Neuronal stem cell (in vitro differentiated cells): Measurements from ENCODE around the gene PIGZ.
A peak's percentile ranks its signal among the peaks of the same experiment; 100 is the strongest.

ENCODE experiments used
- DNase-seq: peaks from one replicate; pipeline ENCODE4 v3.0.0-alpha.2; 2013; ENCODE audit warnings: low spot score
- H2AFZ ChIP-seq: one replicate; pipeline ENCODE4 v1.6.1; 2013; ENCODE audit warnings: mild to moderate bottlenecking, low read length, inconsistent platforms
- H2AK5ac ChIP-seq: 2 replicates; pipeline ENCODE4 v1.6.1; 2013; ENCODE audit warnings: low read depth, mild to moderate bottlenecking, inconsistent platforms, low read length, moderate library complexity, mixed read lengths
- H2BK120ac ChIP-seq: 2 replicates; pipeline ENCODE4 v1.6.1; 2013; ENCODE audit warnings: low read depth, mild to moderate bottlenecking, inconsistent platforms, low read length, moderate library complexity, mixed read lengths
- H2BK12ac ChIP-seq: one replicate; pipeline ENCODE4 v1.6.1; 2013; ENCODE audit warnings: low read length, inconsistent platforms
- H2BK15ac ChIP-seq: 2 replicates; pipeline ENCODE4 v1.6.1; 2013; ENCODE audit warnings: mild to moderate bottlenecking, low read length, inconsistent platforms, mixed read lengths
- H2BK5ac ChIP-seq: one replicate; pipeline ENCODE4 v1.6.1; 2013; ENCODE audit warnings: inconsistent platforms, mild to moderate bottlenecking, low read length, moderate library complexity
- H3K14ac ChIP-seq: one replicate; pipeline ENCODE4 v1.6.1; 2013; ENCODE audit warnings: low read length, inconsistent platforms
- H3K18ac ChIP-seq: 2 replicates; pipeline ENCODE4 v1.6.1; 2013; ENCODE audit warnings: low read length, inconsistent platforms
- H3K23ac ChIP-seq: 2 replicates; pipeline ENCODE4 v1.6.1; 2013; ENCODE audit warnings: low read depth, mild to moderate bottlenecking, mixed read lengths, low read length, inconsistent platforms; ENCODE audit not compliant: poor library complexity
- H3K27ac ChIP-seq: replicated peaks from 3 replicates; pipeline ENCODE4 v1.5.1; 2013; ENCODE audit warnings: low read length, inconsistent platforms
- H3K27me3 ChIP-seq, 3 experiments: 2 replicates each; pipeline ENCODE4 v1.6.1; 2013; ENCODE audit warnings: low read length in 3 of 3, mild to moderate bottlenecking in 2 of 3, inconsistent platforms in 1 of 3, low read depth in 1 of 3, mixed read lengths in 1 of 3, moderate library complexity in 1 of 3; ENCODE audit not compliant: control insufficient read depth in 3 of 3, insufficient read depth in 3 of 3
- H3K36me3 ChIP-seq, 2 donors: replicated peaks in 1 of 2; 2 replicates each; pipeline ENCODE4 v1.6.1; 2013; ENCODE audit warnings: low read length in 2 of 2; ENCODE audit not compliant: control insufficient read depth in 2 of 2, insufficient read depth in 2 of 2
- H3K4ac ChIP-seq: 2 replicates; pipeline ENCODE4 v1.6.1; 2013; ENCODE audit warnings: inconsistent platforms, mild to moderate bottlenecking, low read length, moderate library complexity
- H3K4me1 ChIP-seq, 2 donors: 1 replicate in 1 of 2; 2 replicates in 1 of 2; pipeline ENCODE4 v1.6.1; 2013; ENCODE audit warnings: low read length in 2 of 2, low read depth in 1 of 2; ENCODE audit not compliant: control insufficient read depth in 2 of 2, insufficient read depth in 1 of 2
- H3K4me2 ChIP-seq: one replicate; pipeline ENCODE4 v1.6.1; 2013; ENCODE audit warnings: mild to moderate bottlenecking, low read length, inconsistent platforms; ENCODE audit not compliant: insufficient read depth, poor library complexity, severe bottlenecking
- H3K4me3 ChIP-seq, 2 donors: 2 replicates each; pipeline ENCODE4 v1.5.1; 2013; ENCODE audit warnings: low read length in 2 of 2, mild to moderate bottlenecking in 2 of 2, inconsistent platforms in 1 of 2, moderate library complexity in 1 of 2
- H3K79me1 ChIP-seq: one replicate; pipeline ENCODE4 v1.6.1; 2013; ENCODE audit warnings: low read depth, mild to moderate bottlenecking, inconsistent platforms, low read length, moderate library complexity
- H3K9ac ChIP-seq: one replicate; pipeline ENCODE4 v1.6.1; 2013; ENCODE audit warnings: mild to moderate bottlenecking, low read depth, low read length, inconsistent platforms; ENCODE audit not compliant: poor library complexity
- H3K9me3 ChIP-seq, 2 donors: replicated peaks in 1 of 2; 2 replicates each; pipeline versions ENCODE3 to v1.6.1; 2013; ENCODE audit warnings: low read length in 2 of 2, mild to moderate bottlenecking in 2 of 2, inconsistent platforms in 1 of 2, low read depth in 1 of 2, mixed read lengths in 1 of 2, moderate library complexity in 1 of 2; ENCODE audit not compliant: control insufficient read depth in 2 of 2, insufficient read depth in 1 of 2
- H4K8ac ChIP-seq: one replicate; pipeline ENCODE4 v1.6.1; 2013; ENCODE audit warnings: low read depth, mild to moderate bottlenecking, inconsistent platforms, low read length, moderate library complexity
- H4K91ac ChIP-seq: one replicate; pipeline ENCODE4 v1.6.1; 2013; ENCODE audit warnings: low read length, low read depth, mild to moderate bottlenecking, inconsistent platforms; ENCODE audit not compliant: poor library complexity
- WGBS, 2 donors: extraction: QIAGEN DNeasy Blood & Tissue Kit; methylation state at CpG; one replicate each; pipeline ENCODE4 v1.1.7; 2013; ENCODE audit warnings: missing lambda C conversion rate in 2 of 2, mixed read lengths in 1 of 2; ENCODE audit not compliant: insufficient read length in 2 of 2, insufficient replicate concordance in 1 of 2; ENCODE audit errors: extremely low coverage in 2 of 2; 5-methylcytosine and 5-hydroxymethylcytosine counted together

Gene PIGZ

DNA sequence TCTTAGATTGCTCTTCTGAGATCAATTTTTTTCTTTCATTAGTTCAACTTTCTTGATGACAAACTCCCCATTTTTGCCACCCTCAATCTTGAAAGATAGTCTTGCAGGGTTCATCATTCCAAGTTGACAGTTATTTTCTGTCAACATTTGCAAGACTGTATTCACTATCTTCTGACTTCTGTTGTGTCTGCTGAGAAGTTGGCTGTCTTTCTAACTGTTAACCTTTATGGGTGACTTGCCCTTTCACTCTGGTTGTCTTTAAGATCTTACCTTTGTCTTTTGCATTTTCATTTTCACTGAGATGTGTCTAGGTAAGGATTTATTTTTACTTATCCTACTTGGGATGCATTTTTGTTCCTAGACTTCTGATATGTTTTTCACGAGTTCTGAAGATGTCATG is 14.6 kb upstream of the PIGZ start:
- Histone ChIP-seq H2BK15ac (no peak overlapping the region), H3K79me1 (no peaks in the 10 kb centered on the region), H3K18ac (no peak overlapping the region), H2AK5ac (no peak overlapping the region), H2BK120ac (no peak overlapping the region), H3K23ac (no peak overlapping the region), H3K9me3 (peaks cover 0 to 3% of the 10 kb centered on the region in 2 donors), H3K36me3 (no peaks in the 10 kb centered on the region), H3K4ac (no peak overlapping the region), H3K9ac (no peak overlapping the region), H3K4me3 (no peak overlapping the region), H2BK12ac (no peak overlapping the region), H3K27ac (no peak overlapping the region), H3K4me2 (no peak overlapping the region), H4K8ac (no peak overlapping the region), H3K4me1 (peaks cover 2 to 4% of the 10 kb centered on the region in 2 donors), H2BK5ac (no peak overlapping the region), H3K14ac (no peak overlapping the region), H4K91ac (no peak overlapping the region), H3K27me3 (peaks cover 0 to 5% (median 0%) of the 10 kb centered on the region in 3 experiments), H2AFZ (no peak overlapping the region)
- no peak for DNase-seq
- no CpG with 5 or more reads among the region's 1 CpG for WGBS, 2 donors

DNA sequence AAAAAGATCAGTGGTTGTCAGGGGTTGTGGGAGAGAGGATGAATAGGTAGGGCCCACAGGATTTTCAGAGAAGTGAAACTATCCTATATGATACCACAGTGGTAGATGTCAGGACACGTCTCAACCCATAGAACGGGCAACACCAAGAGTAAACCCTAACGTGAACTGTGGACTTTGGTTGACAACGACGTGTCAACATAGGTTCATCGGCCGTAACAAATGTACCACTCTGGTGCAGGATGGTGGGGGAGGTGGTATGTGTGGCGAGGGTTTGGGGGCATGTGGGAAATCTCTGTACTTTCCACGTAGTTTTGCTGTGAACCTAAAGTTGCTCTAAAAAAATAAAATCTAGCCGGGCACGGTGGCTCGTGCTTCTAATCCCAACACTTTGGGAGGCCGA is 13.0 kb upstream of the PIGZ start:
- H2AFZ ChIP-seq = no peak overlapping the region
- no peaks in the 10 kb centered on the region for H3K36me3 ChIP-seq
- no peak overlapping the region for H2BK5ac ChIP-seq
- H3K4me3 ChIP-seq = no peak overlapping the region
- no peak overlapping the region for H2BK15ac ChIP-seq
- H4K91ac ChIP-seq = no peak overlapping the region
- no peak overlapping the region for H2AK5ac ChIP-seq
- no peak overlapping the region for H3K27ac ChIP-seq
- no peak overlapping the region for H2BK12ac ChIP-seq
- H3K23ac ChIP-seq = no peak overlapping the region
- H3K9ac ChIP-seq = no peak overlapping the region
- no peaks in the 10 kb centered on the region for H3K79me1 ChIP-seq
- H4K8ac ChIP-seq = no peak overlapping the region
- no peak overlapping the region for H2BK120ac ChIP-seq
- H3K9me3 ChIP-seq = peaks cover 0 to 3% of the 10 kb centered on the region in 2 donors
- H3K27me3 ChIP-seq = no peaks in the 10 kb centered on the region
- no peak overlapping the region for H3K18ac ChIP-seq
- DNase-seq = no peak
- H3K4me2 ChIP-seq = no peak overlapping the region
- no CpG with 5 or more reads among the region's 13 CpGs for WGBS, 2 donors
- H3K14ac ChIP-seq = no peak overlapping the region
- peaks cover 0 to 4% of the 10 kb centered on the region in 2 donors for H3K4me1 ChIP-seq
- no peak overlapping the region for H3K4ac ChIP-seq

DNA sequence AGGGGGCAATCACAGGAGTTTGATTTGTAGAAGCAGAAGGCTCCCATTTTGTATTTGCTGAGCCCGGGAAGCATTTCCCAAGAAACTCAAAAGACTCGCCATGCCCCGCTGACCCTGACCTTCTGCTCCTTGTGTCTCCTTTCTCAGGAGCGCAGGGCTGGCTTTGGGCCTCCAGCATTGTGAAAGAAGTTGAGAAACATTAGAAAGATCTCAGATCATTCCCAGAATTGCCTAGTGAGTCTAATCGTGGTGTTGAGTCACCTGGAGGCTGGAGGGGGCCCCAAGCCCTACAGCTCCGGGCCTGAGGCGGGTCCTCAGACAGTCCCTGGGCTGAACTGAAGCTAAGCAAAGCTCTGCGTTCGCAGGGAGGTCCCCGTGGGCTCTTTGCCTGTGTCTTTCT is 10.9 kb upstream of the PIGZ start:
- Histone ChIP-seq H4K8ac (no peak overlapping the region), H3K4me2 (no peak overlapping the region), H2BK12ac (no peak overlapping the region), H3K9me3 (peaks cover 0 to 3% of the 10 kb centered on the region in 2 donors), H2AFZ (peak overlapping the region; percentile 87), H3K4me1 (peaks cover 0 to 4% of the 10 kb centered on the region in 2 donors), H3K36me3 (no peaks in the 10 kb centered on the region), H3K4me3 (no peak overlapping the region), H2BK15ac (no peak overlapping the region), H2AK5ac (no peak overlapping the region), H3K18ac (no peak overlapping the region), H3K79me1 (no peaks in the 10 kb centered on the region), H4K91ac (no peak overlapping the region), H3K23ac (no peak overlapping the region), H3K27me3 (no peaks in the 10 kb centered on the region), H3K27ac (no peak overlapping the region), H3K9ac (no peak overlapping the region), H3K4ac (no peak overlapping the region), H2BK5ac (no peak overlapping the region), H3K14ac (no peak overlapping the region), H2BK120ac (no peak overlapping the region)
- DNase-seq = no peak
- WGBS, 2 donors = no CpG with 5 or more reads among the region's 10 CpGs

DNA sequence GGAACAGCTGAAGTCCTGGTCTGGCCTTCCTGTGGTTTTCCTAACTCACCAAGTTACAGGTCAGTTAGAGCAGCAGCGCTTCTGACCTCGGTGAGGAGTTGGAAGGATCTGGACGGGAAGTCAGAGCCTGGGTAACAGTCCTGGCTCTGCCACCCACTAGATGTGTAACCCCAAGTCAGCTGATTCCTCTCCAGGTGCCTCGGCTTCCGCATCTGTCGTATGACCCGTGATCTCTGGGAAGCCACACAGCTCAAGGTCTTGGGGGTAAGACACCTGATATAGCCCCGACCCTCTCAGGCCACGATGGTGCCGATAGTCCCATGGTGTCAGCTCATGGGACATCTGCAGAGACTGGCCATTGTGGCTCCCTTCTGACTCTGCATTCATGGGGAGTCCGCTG is 8.3 kb upstream of the PIGZ start:
- WGBS, 2 donors = no CpG with 5 or more reads among the region's 11 CpGs
- H2BK12ac ChIP-seq = no peak overlapping the region
- no peak overlapping the region for H2AK5ac ChIP-seq

More for the DNA sequence above, 8.3 kb upstream of the PIGZ start:
- Histone ChIP-seq H3K4me1 (peaks cover 0 to 4% of the 10 kb centered on the region in 2 donors), H2BK5ac (no peak overlapping the region), H4K8ac (no peak overlapping the region), H3K23ac (no peak overlapping the region), H3K4me3 (no peak overlapping the region), H3K18ac (no peak overlapping the region), H2BK120ac (no peak overlapping the region), H4K91ac (no peak overlapping the region), H3K4ac (no peak overlapping the region), H3K14ac (peak overlapping the region; percentile 31), H3K4me2 (no peak overlapping the region), H3K79me1 (no peaks in the 10 kb centered on the region), H3K27ac (no peak overlapping the region), H2AFZ (peak overlapping the region; percentile 46), H3K27me3 (no peaks in the 10 kb centered on the region), H2BK15ac (peak overlapping the region; percentile 49), H3K9me3 (peaks cover 0 to 2% of the 10 kb centered on the region in 2 donors), H3K9ac (no peak overlapping the region), H3K36me3 (no peaks in the 10 kb centered on the region)
- DNase-seq = no peak
